Measurements from ENCODE around the gene FOXN3. TPM values are rescaled to one million over a fixed set of nuclear protein-coding genes. Genes with fewer than 3 reads are reported as not detected.
A peak's percentile ranks its signal among the peaks of the same experiment; 100 is the strongest.

Gene FOXN3
- total RNA-seq, 2 donors from 2014 or later = 61.2 to 84.1 TPM

DNA sequence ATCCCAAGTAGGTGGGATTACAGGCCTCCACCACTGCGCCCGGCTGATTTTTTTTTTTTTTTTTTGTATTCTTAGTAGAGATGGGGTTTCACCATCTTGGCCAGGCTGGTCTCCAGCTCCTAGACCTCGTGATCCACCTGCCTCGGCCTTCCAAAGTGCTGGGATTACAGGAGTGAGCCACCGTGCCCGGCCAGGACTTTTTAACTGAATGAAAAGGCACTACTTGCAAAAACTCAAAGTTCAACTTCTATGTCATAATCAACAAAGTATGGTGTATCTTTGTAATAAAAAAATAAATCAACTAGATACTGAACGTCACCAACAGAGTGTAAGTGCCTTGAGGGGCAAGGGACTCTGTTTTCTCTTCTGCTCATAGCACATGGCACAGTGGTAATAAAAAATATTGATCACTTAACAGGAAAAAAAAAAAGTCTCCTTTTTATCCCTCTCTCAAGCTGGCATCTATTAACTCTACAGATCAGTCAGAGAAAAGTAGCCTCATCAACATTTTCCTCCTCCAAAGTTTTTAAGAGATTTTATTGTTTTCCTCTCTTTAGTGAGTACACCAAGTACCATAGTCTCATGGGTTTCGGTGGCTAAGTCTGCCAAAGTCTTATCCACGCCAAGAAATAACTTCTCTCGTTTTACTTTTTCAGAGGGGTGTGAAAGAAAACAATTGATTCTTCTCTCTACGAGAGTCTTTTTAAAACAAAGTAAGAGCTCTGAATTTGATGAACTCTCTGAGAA lies 10.6 kb upstream of the FOXN3 start:
- Mint-ChIP-seq H3K4me3 (no peak overlapping the region), H3K9me3 (peaks cover 2% of the 10 kb centered on the region), H3K36me3 (ENCODE audit: low read depth) (peaks cover 4% of the 10 kb centered on the region), H3K4me1 (peaks cover 24% of the 10 kb centered on the region), H3K27me3 (ENCODE audit: insufficient read depth) (no peaks in the 10 kb centered on the region), H3K27ac (no peak overlapping the region)
- no peak overlapping the region for H3K27ac ChIP-seq (ENCODE audit: low read depth, low read length)
- no peaks in the 10 kb centered on the region for H3K4me1 ChIP-seq (ENCODE audit: control insufficient read depth, insufficient read depth, low read length)
- no peaks in the 10 kb centered on the region for H3K36me3 ChIP-seq (ENCODE audit: control insufficient read depth, insufficient read depth, low read length)
- 95 to 100% methylated on average over 3 to 11 of the region's 11 CpGs for WGBS, 2 experiments (ENCODE audit: insufficient coverage in 1 of 2, insufficient read length in 1 of 2)
- H3K27me3 ChIP-seq (ENCODE audit: control insufficient read depth, insufficient read depth, low read length, poor library complexity, severe bottlenecking) = no peaks in the 10 kb centered on the region
- H3K9ac ChIP-seq (ENCODE audit: extremely low read depth, low read length, poor library complexity, severe bottlenecking) = no peak overlapping the region
- TF ChIP-seq, protein P1, sequence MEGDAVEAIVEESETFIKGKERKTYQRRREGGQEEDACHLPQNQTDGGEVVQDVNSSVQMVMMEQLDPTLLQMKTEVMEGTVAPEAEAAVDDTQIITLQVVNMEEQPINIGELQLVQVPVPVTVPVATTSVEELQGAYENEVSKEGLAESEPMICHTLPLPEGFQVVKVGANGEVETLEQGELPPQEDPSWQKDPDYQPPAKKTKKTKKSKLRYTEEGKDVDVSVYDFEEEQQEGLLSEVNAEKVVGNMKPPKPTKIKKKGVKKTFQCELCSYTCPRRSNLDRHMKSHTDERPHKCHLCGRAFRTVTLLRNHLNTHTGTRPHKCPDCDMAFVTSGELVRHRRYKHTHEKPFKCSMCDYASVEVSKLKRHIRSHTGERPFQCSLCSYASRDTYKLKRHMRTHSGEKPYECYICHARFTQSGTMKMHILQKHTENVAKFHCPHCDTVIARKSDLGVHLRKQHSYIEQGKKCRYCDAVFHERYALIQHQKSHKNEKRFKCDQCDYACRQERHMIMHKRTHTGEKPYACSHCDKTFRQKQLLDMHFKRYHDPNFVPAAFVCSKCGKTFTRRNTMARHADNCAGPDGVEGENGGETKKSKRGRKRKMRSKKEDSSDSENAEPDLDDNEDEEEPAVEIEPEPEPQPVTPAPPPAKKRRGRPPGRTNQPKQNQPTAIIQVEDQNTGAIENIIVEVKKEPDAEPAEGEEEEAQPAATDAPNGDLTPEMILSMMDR (conservative IDR thresholded peaks at IDR 0.05) = no peak
- H3K4me3 ChIP-seq (ENCODE audit: low read length) = no peak overlapping the region
- H3K9me3 ChIP-seq (ENCODE audit: control insufficient read depth, low read length) = peaks cover 5% of the 10 kb centered on the region
- no peak for DNase-seq

DNA sequence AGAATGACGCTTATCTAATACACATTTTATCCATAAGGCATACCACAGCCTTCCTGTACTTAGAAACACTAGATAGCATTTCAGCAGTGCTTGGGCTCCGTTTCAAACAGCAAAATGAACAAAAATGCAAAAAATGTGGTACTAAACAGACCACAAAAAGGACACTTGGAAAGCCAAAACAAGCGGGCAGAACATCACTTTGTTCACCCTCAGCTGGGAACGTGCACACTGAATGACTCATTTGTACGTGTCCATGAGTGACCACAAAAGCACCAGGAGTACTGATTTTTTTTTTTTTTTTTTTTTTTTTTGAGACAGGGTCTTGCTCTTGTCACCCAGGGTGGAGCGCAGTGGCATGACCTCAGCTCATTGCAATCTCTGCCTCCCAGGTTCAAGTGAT lies 8.9 kb upstream of the FOXN3 start:
- no peak overlapping the region for H3K9ac ChIP-seq (ENCODE audit: extremely low read depth, low read length, poor library complexity, severe bottlenecking)
- Mint-ChIP-seq H3K4me1 (peaks cover 29% of the 10 kb centered on the region), H3K27ac (peak overlapping the region; percentile 72)

DNA sequence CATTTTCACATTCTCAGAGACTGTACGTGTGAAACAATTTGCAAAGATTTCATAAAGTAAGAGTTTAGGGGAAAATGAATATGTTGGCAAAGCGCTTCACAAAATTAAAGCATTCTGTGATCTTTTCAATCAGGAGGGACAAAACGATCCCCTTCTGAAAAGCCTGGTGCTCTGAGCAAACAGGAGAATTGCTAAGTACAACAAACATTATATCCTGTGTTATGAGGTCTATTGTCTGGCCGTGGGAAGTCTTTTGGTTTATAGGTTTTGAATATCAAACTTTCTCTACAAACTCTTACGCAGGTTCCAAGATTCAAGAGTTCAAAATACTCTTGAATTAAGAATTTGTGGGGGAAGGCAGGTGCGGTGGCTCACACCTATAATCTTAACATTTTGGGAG lies 7.2 kb upstream of the FOXN3 start:
- H3K9me3 ChIP-seq (ENCODE audit: control insufficient read depth, low read length) = peaks cover 5% of the 10 kb centered on the region
- no peaks in the 10 kb centered on the region for H3K27me3 ChIP-seq (ENCODE audit: control insufficient read depth, insufficient read depth, low read length, poor library complexity, severe bottlenecking)
- H3K4me3 ChIP-seq (ENCODE audit: low read length) = no peak overlapping the region
- H3K27ac ChIP-seq (ENCODE audit: low read depth, low read length) = no peak overlapping the region
- no peaks in the 10 kb centered on the region for H3K36me3 ChIP-seq (ENCODE audit: control insufficient read depth, insufficient read depth, low read length)
- Mint-ChIP-seq H3K36me3 (ENCODE audit: low read depth) (peaks cover 4% of the 10 kb centered on the region), H3K27ac (no peak overlapping the region), H3K4me1 (peaks cover 38% of the 10 kb centered on the region), H3K27me3 (ENCODE audit: insufficient read depth) (no peaks in the 10 kb centered on the region), H3K9me3 (peaks cover 2% of the 10 kb centered on the region), H3K4me3 (no peak overlapping the region)
- DNase-seq = no peak
- H3K4me1 ChIP-seq (ENCODE audit: control insufficient read depth, insufficient read depth, low read length) = no peaks in the 10 kb centered on the region
- WGBS, 2 experiments (ENCODE audit: insufficient coverage in 1 of 2, insufficient read length in 1 of 2) = 85 to 90% methylated on average over 3 to 6 of the region's 6 CpGs
- TF ChIP-seq, protein P1 (conservative IDR thresholded peaks at IDR 0.05) = no peak
- H3K9ac ChIP-seq (ENCODE audit: extremely low read depth, low read length, poor library complexity, severe bottlenecking) = no peak overlapping the region

More for the DNA sequence above, 8.9 kb upstream of the FOXN3 start:
- peaks cover 5% of the 10 kb centered on the region for H3K9me3 ChIP-seq (ENCODE audit: control insufficient read depth, low read length)
- H3K27me3 Mint-ChIP-seq (ENCODE audit: insufficient read depth) = no peaks in the 10 kb centered on the region
- WGBS, 2 experiments (ENCODE audit: insufficient coverage in 1 of 2, insufficient read length in 1 of 2) = 90 to 91% methylated on average over 4 to 6 of the region's 6 CpGs
- peaks cover 4% of the 10 kb centered on the region for H3K36me3 Mint-ChIP-seq (ENCODE audit: low read depth)
- TF ChIP-seq, protein P1 (conservative IDR thresholded peaks at IDR 0.05) = no peak
- H3K9me3 Mint-ChIP-seq = peaks cover 2% of the 10 kb centered on the region
- H3K4me1 ChIP-seq (ENCODE audit: control insufficient read depth, insufficient read depth, low read length) = no peaks in the 10 kb centered on the region
- H3K4me3 Mint-ChIP-seq = no peak overlapping the region
- H3K36me3 ChIP-seq (ENCODE audit: control insufficient read depth, insufficient read depth, low read length) = no peaks in the 10 kb centered on the region
- no peak overlapping the region for H3K4me3 ChIP-seq (ENCODE audit: low read length)
- no peaks in the 10 kb centered on the region for H3K27me3 ChIP-seq (ENCODE audit: control insufficient read depth, insufficient read depth, low read length, poor library complexity, severe bottlenecking)
- DNase-seq = no peak
- H3K27ac ChIP-seq (ENCODE audit: low read depth, low read length) = no peak overlapping the region
